Trophoblast cell (in vitro differentiated cells and primary cell): ENCODE measurements around the gene AIFM3.
"Not testable (repeated sequence)": the region's sequence is repeated elsewhere in the genome, so short reads cannot be mapped to it uniquely, and the experiment has no call there.

ENCODE experiments used
- DNase-seq, 2 donors: peaks; one replicate each; pipeline ENCODE4 v3.0.0-alpha.2; 2016
- H2AFZ ChIP-seq: 2 replicates; pipeline ENCODE4 v1.6.1; 2013; ENCODE audit warnings: low read length, moderate library complexity, mild to moderate bottlenecking; ENCODE audit not compliant: insufficient read depth, poor library complexity
- H2AK5ac ChIP-seq: 2 replicates; pipeline ENCODE4 v1.6.1; 2013; ENCODE audit warnings: mild to moderate bottlenecking, low read length
- H2BK120ac ChIP-seq: 2 replicates; pipeline ENCODE4 v1.6.1; 2013; ENCODE audit warnings: low read length, mild to moderate bottlenecking, moderate library complexity; ENCODE audit not compliant: insufficient read depth, poor library complexity
- H2BK12ac ChIP-seq: 2 replicates; pipeline ENCODE4 v1.6.1; 2013; ENCODE audit warnings: mild to moderate bottlenecking, low read length, moderate library complexity
- H2BK5ac ChIP-seq: 2 replicates; pipeline ENCODE4 v1.6.1; 2013; ENCODE audit warnings: low read length, low read depth, moderate library complexity, mild to moderate bottlenecking; ENCODE audit not compliant: poor library complexity
- H3K14ac ChIP-seq: 2 replicates; pipeline ENCODE4 v1.6.1; 2013; ENCODE audit warnings: mild to moderate bottlenecking, low read length
- H3K18ac ChIP-seq: 2 replicates; pipeline ENCODE4 v1.6.1; 2013; ENCODE audit warnings: mild to moderate bottlenecking, low read length
- H3K23ac ChIP-seq: 2 replicates; pipeline ENCODE4 v1.6.1; 2013; ENCODE audit warnings: low read length
- H3K27ac ChIP-seq: 2 replicates; pipeline ENCODE4 v1.5.1; 2013; ENCODE audit warnings: low read depth, mild to moderate bottlenecking, inconsistent platforms, low read length, moderate library complexity
- H3K27me3 ChIP-seq: 2 replicates; pipeline ENCODE4 v1.6.1; 2013; ENCODE audit warnings: inconsistent platforms, mild to moderate bottlenecking, low read length, moderate library complexity; ENCODE audit not compliant: insufficient read depth
- H3K36me3 ChIP-seq, 2 experiments: 1 replicate in 1 of 2; 2 replicates in 1 of 2; pipeline ENCODE4 v1.6.1; 2013; ENCODE audit warnings: low read length in 2 of 2, mild to moderate bottlenecking in 2 of 2, moderate library complexity in 1 of 2; ENCODE audit not compliant: insufficient read depth in 2 of 2, control insufficient read depth in 1 of 2
- H3K4ac ChIP-seq: 2 replicates; pipeline ENCODE4 v1.6.1; 2013; ENCODE audit warnings: low read depth, mild to moderate bottlenecking, low read length, moderate library complexity
- H3K4me1 ChIP-seq, 2 experiments: 1 replicate in 1 of 2; 2 replicates in 1 of 2; pipeline ENCODE4 v1.6.1; 2013; ENCODE audit warnings: low read length in 2 of 2, mild to moderate bottlenecking in 2 of 2, moderate library complexity in 1 of 2; ENCODE audit not compliant: insufficient read depth in 2 of 2, control insufficient read depth in 1 of 2
- H3K4me2 ChIP-seq: 2 replicates; pipeline ENCODE4 v1.6.1; 2013; ENCODE audit warnings: inconsistent platforms, mild to moderate bottlenecking, low read length, moderate library complexity
- H3K4me3 ChIP-seq: 2 replicates; pipeline ENCODE4 v1.5.1; 2013; ENCODE audit warnings: mild to moderate bottlenecking, low read depth, low read length, inconsistent platforms
- H3K79me1 ChIP-seq: one replicate; pipeline ENCODE4 v1.6.1; 2013; ENCODE audit warnings: low read length
- H3K79me2 ChIP-seq: 2 replicates; pipeline ENCODE4 v1.6.1; 2013; ENCODE audit warnings: low read length, mild to moderate bottlenecking; ENCODE audit not compliant: control insufficient read depth, insufficient read depth, poor library complexity
- H3K9ac ChIP-seq: 2 replicates; pipeline ENCODE4 v1.6.1; 2013; ENCODE audit warnings: mild to moderate bottlenecking, low read length
- H3K9me3 ChIP-seq: 2 replicates; pipeline ENCODE4 v1.6.1; 2013; ENCODE audit warnings: low read depth, mild to moderate bottlenecking, control low read depth, inconsistent platforms, low read length; ENCODE audit not compliant: insufficient read depth
- H4K12ac ChIP-seq: 2 replicates; pipeline ENCODE4 v1.6.1; 2013; ENCODE audit warnings: low read depth, mild to moderate bottlenecking, low read length, moderate library complexity
- H4K8ac ChIP-seq: 2 replicates; pipeline ENCODE4 v1.6.1; 2013; ENCODE audit warnings: low read depth, mild to moderate bottlenecking, low read length, moderate library complexity
- H4K91ac ChIP-seq: one replicate; pipeline ENCODE4 v1.6.1; 2013; ENCODE audit warnings: low read depth, mild to moderate bottlenecking, low read length, moderate library complexity
- WGBS: extraction: QIAGEN DNeasy Blood & Tissue Kit; methylation state at CpG from one replicate; pipeline ENCODE4 v1.1.7; 2013; ENCODE audit warnings: missing lambda C conversion rate; ENCODE audit not compliant: insufficient read length, insufficient coverage; ENCODE audit errors: extremely low coverage; 5-methylcytosine and 5-hydroxymethylcytosine counted together

Gene AIFM3

GRCh38 chr22:20972014-20972694, 5.1 kb downstream of the AIFM3 start:
- H3K9me3 ChIP-seq, H2BK5ac ChIP-seq, H3K36me3 ChIP-seq, H3K4me2 ChIP-seq, H3K4ac ChIP-seq, H3K18ac ChIP-seq, H3K14ac ChIP-seq, H3K27me3 ChIP-seq, H4K8ac ChIP-seq, H2AFZ ChIP-seq, H3K23ac ChIP-seq, H3K9ac ChIP-seq, H3K27ac ChIP-seq, H2BK120ac ChIP-seq, H3K4me3 ChIP-seq, H3K79me1 ChIP-seq, H4K12ac ChIP-seq, H4K91ac ChIP-seq, H3K79me2 ChIP-seq, H3K4me1 ChIP-seq, H2AK5ac ChIP-seq, H2BK12ac ChIP-seq: not testable (repeated sequence)
- no CpG with 5 or more reads among the region's 11 CpGs for WGBS
- peak; percentile 51 to 77 for DNase-seq

- Histone ChIP-seq H3K4me1 (peaks cover 2 to 3% of the 10 kb centered on the region in 2 experiments), H3K23ac (no peak overlapping the region), H3K18ac (no peak overlapping the region), H3K27me3 (no peaks in the 10 kb centered on the region), H4K12ac (no peak overlapping the region), H3K4ac (no peak overlapping the region), H3K27ac (no peak overlapping the region), H3K79me2 (no peaks in the 10 kb centered on the region), H2AK5ac (no peak overlapping the region), H3K4me2 (no peak overlapping the region), H2BK12ac (no peak overlapping the region), H3K14ac (no peak overlapping the region), H4K91ac (no peak overlapping the region), H3K79me1 (no peaks in the 10 kb centered on the region), H2BK5ac (no peak overlapping the region), H3K4me3 (no peak overlapping the region), H2AFZ (no peak overlapping the region), H3K9me3 (peaks cover 11% of the 10 kb centered on the region), H3K9ac (no peak overlapping the region), H2BK120ac (no peak overlapping the region), H3K36me3 (no peaks in the 10 kb centered on the region), H4K8ac (no peak overlapping the region)
- no CpG with 5 or more reads among the region's 21 CpGs for WGBS
- no peak for DNase-seq
Measured at GRCh38 chr22:20972933-20973577, 6.0 kb downstream of the AIFM3 start.

DNA sequence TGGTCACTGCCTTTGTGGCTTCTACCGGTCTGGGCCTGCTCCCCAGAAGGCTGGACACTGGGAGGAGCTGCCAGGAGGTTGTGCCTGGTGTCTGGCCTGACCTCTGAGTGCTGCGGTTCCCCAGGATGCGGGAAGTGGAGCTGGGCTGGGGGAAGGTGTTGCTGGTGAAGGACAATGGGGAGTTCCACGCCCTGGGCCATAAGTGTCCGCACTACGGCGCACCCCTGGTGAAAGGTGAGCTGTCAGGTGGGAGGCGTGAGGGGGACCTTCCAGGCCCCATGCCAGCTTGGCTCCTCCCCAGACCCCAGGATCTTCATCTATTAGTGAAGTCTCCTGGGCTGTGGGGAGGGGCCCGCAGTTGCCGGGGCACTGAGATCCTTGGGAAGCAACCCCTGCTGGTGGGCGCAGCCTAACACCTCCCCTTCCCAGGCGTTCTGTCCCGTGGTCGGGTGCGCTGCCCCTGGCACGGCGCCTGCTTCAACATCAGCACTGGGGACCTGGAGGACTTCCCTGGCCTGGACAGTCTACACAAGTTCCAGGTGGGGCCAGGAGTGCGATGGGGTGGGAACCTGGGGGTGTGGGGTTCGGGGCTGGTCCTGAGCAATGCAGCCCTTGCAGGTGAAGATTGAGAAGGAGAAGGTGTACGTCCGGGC, 6.7 kb downstream of the AIFM3 start:
- Histone ChIP-seq H3K79me1 (no peaks in the 10 kb centered on the region), H4K91ac (no peak overlapping the region), H2AFZ (peak overlapping the region; percentile 39), H3K23ac (no peak overlapping the region), H2AK5ac (no peak overlapping the region), H2BK120ac (no peak overlapping the region), H3K4me3 (no peak overlapping the region), H4K8ac (no peak overlapping the region), H3K27ac (no peak overlapping the region), H2BK12ac (no peak overlapping the region), H3K18ac (no peak overlapping the region), H3K9me3 (peaks cover 15% of the 10 kb centered on the region), H2BK5ac (no peak overlapping the region), H3K9ac (no peak overlapping the region), H4K12ac (no peak overlapping the region), H3K4me1 (peaks cover 2 to 3% of the 10 kb centered on the region in 2 experiments), H3K4ac (no peak overlapping the region), H3K4me2 (no peak overlapping the region), H3K27me3 (no peaks in the 10 kb centered on the region), H3K36me3 (no peaks in the 10 kb centered on the region), H3K14ac (no peak overlapping the region), H3K79me2 (no peaks in the 10 kb centered on the region)
- no peak for DNase-seq
- no CpG with 5 or more reads among the region's 21 CpGs for WGBS

- H3K79me2 ChIP-seq = no peaks in the 10 kb centered on the region
- H3K23ac ChIP-seq = no peak overlapping the region
Measured at GRCh38 chr22:20974336-20974955, 7.4 kb downstream of the AIFM3 start.

More at GRCh38 chr22:20974336-20974955, 7.4 kb downstream of the AIFM3 start:
- no peak overlapping the region for H3K4ac ChIP-seq
- H3K18ac ChIP-seq = no peak overlapping the region
- H2BK12ac ChIP-seq = no peak overlapping the region
- H4K91ac ChIP-seq = no peak overlapping the region
- peaks cover 18% of the 10 kb centered on the region for H3K9me3 ChIP-seq
- H2AK5ac ChIP-seq = no peak overlapping the region
- H3K4me3 ChIP-seq = no peak overlapping the region
- H4K8ac ChIP-seq = no peak overlapping the region
- no peaks in the 10 kb centered on the region for H3K79me1 ChIP-seq
- no peak overlapping the region for H3K9ac ChIP-seq
- WGBS = no CpG with 5 or more reads among the region's 16 CpGs
- H3K4me2 ChIP-seq = no peak overlapping the region
- H3K27ac ChIP-seq = no peak overlapping the region
- H4K12ac ChIP-seq = no peak overlapping the region
- DNase-seq = no peak
- H2AFZ ChIP-seq = no peak overlapping the region
- H2BK120ac ChIP-seq = no peak overlapping the region
- peaks cover 3 to 4% of the 10 kb centered on the region in 2 experiments for H3K4me1 ChIP-seq
- H3K14ac ChIP-seq = no peak overlapping the region
- no peaks in the 10 kb centered on the region for H3K27me3 ChIP-seq
- H2BK5ac ChIP-seq = no peak overlapping the region
- no peaks in the 10 kb centered on the region for H3K36me3 ChIP-seq
